ENCODE measurements around the gene NR6A1.

GRCh38 chr9:124749781-124750180 lies 21.3 kb downstream of the NR6A1 start:
- TF ChIP-seq CTCF (IDR thresholded peaks at IDR 0.05), result no peak
- TF ChIP-seq NFYB (CRISPR knock-in tag; conservative IDR thresholded peaks at IDR 0.05; ENCODE audit: low read depth), result no peak
- TF ChIP-seq SP1 (CRISPR knock-in tag; conservative IDR thresholded peaks at IDR 0.05), result no peak
- TF ChIP-seq ATF3 (CRISPR knock-in tag; conservative IDR thresholded peaks at IDR 0.05), result no peak
- TF ChIP-seq USF1 (CRISPR knock-in tag; IDR thresholded peaks at IDR 0.05), result no peak

Data from WTC11 (cell line).